H9 (cell line): ENCODE results near the gene UGT1A7. TPM values are rescaled to one million over a fixed set of nuclear protein-coding genes. Genes with fewer than 3 reads are reported as not detected.

Experiments used
- DNase-seq: peaks from one replicate; pipeline ENCODE4 v3.0.0-alpha.2; 2017
- H2AFZ ChIP-seq: one replicate; pipeline ENCODE4 v1.6.1; 2013; ENCODE audit warnings: mild to moderate bottlenecking, low read length, control low read depth, moderate library complexity
- H2AK5ac ChIP-seq: 2 replicates; pipeline ENCODE4 v1.6.1; 2013; ENCODE audit warnings: low read length, control low read depth, mixed read lengths; ENCODE audit not compliant: insufficient read length
- H2BK120ac ChIP-seq: one replicate; pipeline ENCODE4 v1.6.1; 2013; ENCODE audit warnings: low read depth, mild to moderate bottlenecking, low read length, control low read depth, inconsistent platforms; ENCODE audit not compliant: poor library complexity, severe bottlenecking
- H2BK12ac ChIP-seq: 2 replicates; pipeline ENCODE4 v1.6.1; 2013; ENCODE audit warnings: low read length, control low read depth, mixed read lengths, low read depth; ENCODE audit not compliant: insufficient read length
- H2BK15ac ChIP-seq: 2 replicates; pipeline ENCODE4 v1.6.1; 2013; ENCODE audit warnings: low read depth, low read length, control low read depth
- H2BK20ac ChIP-seq: one replicate; pipeline ENCODE4 v1.6.1; 2013; ENCODE audit warnings: low read depth, mild to moderate bottlenecking, low read length, control low read depth, inconsistent platforms; ENCODE audit not compliant: poor library complexity, severe bottlenecking
- H2BK5ac ChIP-seq: 2 replicates; pipeline ENCODE4 v1.6.1; 2013; ENCODE audit warnings: low read length, control low read depth, mixed read lengths; ENCODE audit not compliant: insufficient read length
- H3K14ac ChIP-seq: 2 replicates; pipeline ENCODE4 v1.6.1; 2013; ENCODE audit warnings: low read length, control low read depth; ENCODE audit not compliant: insufficient read depth
- H3K18ac ChIP-seq: 2 replicates; pipeline ENCODE4 v1.6.1; 2013; ENCODE audit warnings: low read depth, mild to moderate bottlenecking, mixed read lengths, low read length, control low read depth; ENCODE audit not compliant: insufficient read length
- H3K23ac ChIP-seq: 2 replicates; pipeline ENCODE4 v1.6.1; 2013; ENCODE audit warnings: low read length, control low read depth, mixed read lengths, low read depth; ENCODE audit not compliant: insufficient read length
- H3K23me2 ChIP-seq: 2 replicates; pipeline ENCODE4 v1.6.1; 2013; ENCODE audit warnings: low read depth, mild to moderate bottlenecking, mixed read lengths, low read length, control low read depth; ENCODE audit not compliant: insufficient read length, poor library complexity, severe bottlenecking
- H3K27ac ChIP-seq: 2 replicates; pipeline ENCODE4 v1.5.1; 2013; ENCODE audit warnings: low read length, control low read depth, mixed read lengths, low read depth; ENCODE audit not compliant: insufficient read length
- H3K27me3 ChIP-seq: 2 replicates; pipeline ENCODE4 v1.6.1; 2013; ENCODE audit warnings: low read length, control low read depth, inconsistent platforms; ENCODE audit not compliant: insufficient read depth
- H3K4ac ChIP-seq: 2 replicates; pipeline ENCODE4 v1.6.1; 2013; ENCODE audit warnings: low read depth, mild to moderate bottlenecking, control low read depth, inconsistent platforms, low read length, moderate library complexity
- H3K4me1 ChIP-seq: 2 replicates; pipeline ENCODE4 v1.6.1; 2013; ENCODE audit warnings: low read length, control low read depth, inconsistent platforms; ENCODE audit not compliant: insufficient read depth
- H3K4me2 ChIP-seq: 2 replicates; pipeline ENCODE4 v1.6.1; 2013; ENCODE audit warnings: low read length, control low read depth, mixed read lengths; ENCODE audit not compliant: insufficient read length, insufficient read depth
- H3K56ac ChIP-seq: 2 replicates; pipeline ENCODE4 v1.6.1; 2013; ENCODE audit warnings: low read depth, mild to moderate bottlenecking, mixed read lengths, low read length, control low read depth; ENCODE audit not compliant: insufficient read length
- H3K79me1 ChIP-seq: 2 replicates; pipeline ENCODE4 v1.6.1; 2013; ENCODE audit warnings: low read depth, mild to moderate bottlenecking, moderate library complexity, low read length, control low read depth, inconsistent platforms; ENCODE audit not compliant: insufficient read depth, poor library complexity, severe bottlenecking
- H3K79me2 ChIP-seq: 2 replicates; pipeline ENCODE4 v1.6.1; 2013; ENCODE audit warnings: low read length, control low read depth, inconsistent platforms; ENCODE audit not compliant: insufficient read depth
- H3K9ac ChIP-seq: 2 replicates; pipeline ENCODE4 v1.6.1; 2013; ENCODE audit warnings: low read length, control low read depth, mixed read lengths; ENCODE audit not compliant: insufficient read length; ENCODE audit errors: extremely low read depth
- H3K9me3 ChIP-seq: one replicate; pipeline ENCODE4 v1.6.1; 2013; ENCODE audit warnings: low read depth, low read length, inconsistent platforms; ENCODE audit not compliant: control insufficient read depth
- H3T11ph ChIP-seq: one replicate; pipeline ENCODE4 v1.6.1; 2013; ENCODE audit warnings: mild to moderate bottlenecking, low read length, control low read depth, inconsistent platforms
- H4K20me1 ChIP-seq: one replicate; pipeline ENCODE4 v1.6.1; 2013; ENCODE audit not compliant: control insufficient read depth, insufficient read length, insufficient read depth
- H4K5ac ChIP-seq: 2 replicates; pipeline ENCODE4 v1.6.1; 2013; ENCODE audit warnings: low read depth, mild to moderate bottlenecking, mixed read lengths, low read length, control low read depth; ENCODE audit not compliant: insufficient read length
- H4K8ac ChIP-seq: replicated peaks from 2 replicates; pipeline ENCODE4 v1.6.1; 2013; ENCODE audit warnings: low read length, control low read depth, mixed read lengths, low read depth; ENCODE audit not compliant: insufficient read length
- H4K91ac ChIP-seq: 2 replicates; pipeline ENCODE4 v1.6.1; 2013; ENCODE audit warnings: low read depth, mild to moderate bottlenecking, moderate library complexity, mixed read lengths, low read length, control low read depth; ENCODE audit not compliant: insufficient read length
- H3K27ac Mint-ChIP-seq, 3 experiments: 2 replicates in 2 of 3; 3 replicates in 1 of 3; pipeline ENCODE4 v1.8.0; 2020 to 2021; ENCODE audit warnings: mixed read lengths in 3 of 3, mild to moderate bottlenecking in 1 of 3, moderate library complexity in 1 of 3
- H3K27me3 Mint-ChIP-seq: 2 replicates; pipeline ENCODE4 v1.8.0; 2021; ENCODE audit warnings: low read depth, mild to moderate bottlenecking, moderate library complexity, mixed read lengths
- H3K36me3 Mint-ChIP-seq, 3 experiments: 2 replicates in 2 of 3; 3 replicates in 1 of 3; pipeline ENCODE4 v1.8.0; 2020 to 2021; ENCODE audit warnings: low read depth in 3 of 3, mixed read lengths in 3 of 3; ENCODE audit not compliant: insufficient read depth in 1 of 3
- H3K4me1 Mint-ChIP-seq, 2 experiments: 2 replicates each; pipeline ENCODE4 v1.8.0; 2020; ENCODE audit warnings: mixed read lengths in 2 of 2
- H3K4me3 Mint-ChIP-seq, 2 experiments: 2 replicates in 1 of 2; 3 replicates in 1 of 2; pipeline ENCODE4 v1.8.0; 2020 to 2021; ENCODE audit warnings: mild to moderate bottlenecking in 2 of 2, mixed read lengths in 2 of 2, moderate library complexity in 1 of 2
- H3K9me3 Mint-ChIP-seq, 2 experiments: 2 replicates in 1 of 2; 3 replicates in 1 of 2; pipeline ENCODE4 v1.8.0; 2020; ENCODE audit warnings: mild to moderate bottlenecking in 2 of 2, mixed read lengths in 2 of 2, moderate library complexity in 1 of 2
- CTCF ChIP-seq: fragments of 200-600 bp; sonication (generic); conservative IDR thresholded peaks from 3 replicates; pipeline ENCODE4 v1.8.0; 2021; ENCODE audit warnings: antibody characterized with exemption, mild to moderate bottlenecking
- WGBS: extraction: QIAGEN DNeasy Blood & Tissue Kit; methylation state at CpG from one replicate; pipeline ENCODE4 v1.1.7; 2013; ENCODE audit warnings: missing lambda C conversion rate, low lambda C conversion rate, mixed read lengths; ENCODE audit not compliant: insufficient read length; ENCODE audit errors: extremely low coverage; 5-methylcytosine and 5-hydroxymethylcytosine counted together
- total RNA-seq: library from RNA; stranded (reverse); gene quantifications from 2 replicates; pipeline ENCODE4 v1.2.1, GENCODE V29; 2021

UGT1A7 gene
- total RNA-seq, 1 experiment from 2014 or later: not detected

GRCh38 chr2:233792720-233793119 lies 111.0 kb downstream of the UGT1A7 start:
- no peaks in the 10 kb centered on the region; a peak in 1 of 7 replicates for H3K36me3 Mint-ChIP-seq
- Histone ChIP-seq H2AFZ (no peak overlapping the region), H3T11ph (no peak overlapping the region), H3K9ac (no peak overlapping the region), H2BK15ac (no peak overlapping the region), H3K79me2 (no peaks in the 10 kb centered on the region), H4K5ac (no peak overlapping the region), H3K4me2 (no peak overlapping the region), H2BK20ac (no peak overlapping the region), H3K23ac (no peak overlapping the region), H3K23me2 (no peaks in the 10 kb centered on the region), H2BK12ac (no peak overlapping the region), H2AK5ac (no peak overlapping the region), H3K14ac (no peak overlapping the region), H4K8ac (no peak overlapping the region), H3K79me1 (no peaks in the 10 kb centered on the region), H2BK5ac (no peak overlapping the region), H3K4ac (no peak overlapping the region), H3K27ac (no peak overlapping the region), H4K91ac (no peak overlapping the region), H3K4me1 (no peaks in the 10 kb centered on the region), H2BK120ac (no peak overlapping the region), H3K27me3 (no peaks in the 10 kb centered on the region), H4K20me1 (no peaks in the 10 kb centered on the region), H3K56ac (no peak overlapping the region), H3K9me3 (no peaks in the 10 kb centered on the region), H3K18ac (no peak overlapping the region)
- no peak for TF ChIP-seq CTCF
- peaks cover 10% of the 10 kb centered on the region for H3K27me3 Mint-ChIP-seq
- no peak overlapping the region; a peak in 2 of 5 replicates for H3K4me3 Mint-ChIP-seq
- no peak overlapping the region for H3K27ac Mint-ChIP-seq
- H3K9me3 Mint-ChIP-seq: peaks cover 0 to 3% of the 10 kb centered on the region in 2 experiments; a peak in 1 of 5 replicates
- DNase-seq: no peak
- WGBS: no CpG with 5 or more reads among the region's 7 CpGs
- no peaks in the 10 kb centered on the region for H3K4me1 Mint-ChIP-seq
